Cardiac fibroblast (primary cell): ENCODE measurements around the gene SEMA4C.

ENCODE experiments used
- DNase-seq, 2 donors: peaks; one replicate each; pipeline versions ENCODE4 v3.0.0 to v3.0.0-alpha.2; 2010; ENCODE audit warnings: low read depth in 2 of 2
- H3K4me3 ChIP-seq, 2 donors: replicated peaks in 1 of 2; 1 replicate in 1 of 2; 2 replicates in 1 of 2; pipeline ENCODE4 v1.5.1; 2011; ENCODE audit warnings: low read depth in 2 of 2, low read length in 2 of 2, mild to moderate bottlenecking in 2 of 2, moderate library complexity in 1 of 2
- TF ChIP-seq, protein P1 (sequence below): IDR thresholded peaks from one replicate; pipeline ENCODE4 v1.5.1; 2011; ENCODE audit warnings: low read depth, mild to moderate bottlenecking, low read length, inconsistent platforms

Gene SEMA4C

DNA sequence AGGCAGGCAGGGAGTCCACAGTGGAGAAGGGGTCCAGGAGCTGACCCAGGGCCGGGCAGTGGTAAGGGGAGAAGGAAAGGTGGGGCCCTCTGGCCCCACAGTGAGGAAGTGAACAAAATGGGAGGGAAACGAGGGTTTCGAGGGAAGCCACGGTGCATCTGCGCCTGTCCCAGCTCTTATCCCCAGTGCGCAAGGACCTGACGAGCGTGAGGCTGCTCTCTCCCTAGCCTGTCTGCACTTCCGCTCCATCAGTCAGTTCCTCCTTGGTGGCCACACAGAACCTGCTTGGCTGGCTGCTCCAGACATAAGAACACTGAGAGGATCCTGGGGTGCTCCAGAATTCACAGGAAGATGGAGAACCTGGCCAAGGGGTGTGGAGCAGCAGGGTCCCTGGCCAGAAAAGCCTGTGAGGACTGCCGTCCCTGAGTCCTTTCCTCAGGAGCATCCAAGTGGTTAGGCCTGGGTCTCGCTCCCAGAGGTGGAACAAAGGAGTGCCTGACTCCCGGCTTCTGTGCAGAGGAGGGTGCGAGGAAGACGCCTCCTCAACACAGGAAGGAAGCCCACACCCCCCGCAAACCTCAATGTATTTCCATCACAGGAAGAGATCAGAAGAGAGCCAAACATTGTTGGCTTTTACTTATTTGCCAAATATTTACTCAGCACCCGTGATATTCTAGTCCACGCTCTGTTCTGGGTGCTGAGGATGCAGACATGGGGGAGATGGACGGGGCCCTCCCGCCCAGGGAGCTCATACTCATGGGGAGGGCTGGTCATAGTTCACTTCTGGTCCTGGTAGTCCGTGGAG, 43.7 kb upstream of the SEMA4C start:
- no peak for DNase-seq
- TF ChIP-seq, protein P1, sequence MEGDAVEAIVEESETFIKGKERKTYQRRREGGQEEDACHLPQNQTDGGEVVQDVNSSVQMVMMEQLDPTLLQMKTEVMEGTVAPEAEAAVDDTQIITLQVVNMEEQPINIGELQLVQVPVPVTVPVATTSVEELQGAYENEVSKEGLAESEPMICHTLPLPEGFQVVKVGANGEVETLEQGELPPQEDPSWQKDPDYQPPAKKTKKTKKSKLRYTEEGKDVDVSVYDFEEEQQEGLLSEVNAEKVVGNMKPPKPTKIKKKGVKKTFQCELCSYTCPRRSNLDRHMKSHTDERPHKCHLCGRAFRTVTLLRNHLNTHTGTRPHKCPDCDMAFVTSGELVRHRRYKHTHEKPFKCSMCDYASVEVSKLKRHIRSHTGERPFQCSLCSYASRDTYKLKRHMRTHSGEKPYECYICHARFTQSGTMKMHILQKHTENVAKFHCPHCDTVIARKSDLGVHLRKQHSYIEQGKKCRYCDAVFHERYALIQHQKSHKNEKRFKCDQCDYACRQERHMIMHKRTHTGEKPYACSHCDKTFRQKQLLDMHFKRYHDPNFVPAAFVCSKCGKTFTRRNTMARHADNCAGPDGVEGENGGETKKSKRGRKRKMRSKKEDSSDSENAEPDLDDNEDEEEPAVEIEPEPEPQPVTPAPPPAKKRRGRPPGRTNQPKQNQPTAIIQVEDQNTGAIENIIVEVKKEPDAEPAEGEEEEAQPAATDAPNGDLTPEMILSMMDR, result no peak
- H3K4me3 ChIP-seq, result no peak overlapping the region

DNA sequence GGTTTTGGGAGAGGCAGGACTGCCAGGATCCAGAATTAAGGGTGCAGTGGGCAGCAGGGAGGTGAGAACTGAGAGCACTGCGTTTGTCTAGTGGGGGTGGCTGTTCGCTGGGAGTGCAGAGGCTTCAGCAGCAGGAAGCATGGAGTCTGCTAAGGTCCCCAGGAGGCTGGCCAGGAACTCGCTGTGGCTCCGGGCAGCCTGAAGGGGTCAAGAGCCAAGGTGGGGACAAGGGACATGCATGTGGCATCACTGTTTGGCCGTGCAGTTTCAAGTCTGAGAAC, 43.2 kb upstream of the SEMA4C start:
- TF ChIP-seq, protein P1, result no peak
- DNase-seq, result no peak
- no peak overlapping the region for H3K4me3 ChIP-seq

DNA sequence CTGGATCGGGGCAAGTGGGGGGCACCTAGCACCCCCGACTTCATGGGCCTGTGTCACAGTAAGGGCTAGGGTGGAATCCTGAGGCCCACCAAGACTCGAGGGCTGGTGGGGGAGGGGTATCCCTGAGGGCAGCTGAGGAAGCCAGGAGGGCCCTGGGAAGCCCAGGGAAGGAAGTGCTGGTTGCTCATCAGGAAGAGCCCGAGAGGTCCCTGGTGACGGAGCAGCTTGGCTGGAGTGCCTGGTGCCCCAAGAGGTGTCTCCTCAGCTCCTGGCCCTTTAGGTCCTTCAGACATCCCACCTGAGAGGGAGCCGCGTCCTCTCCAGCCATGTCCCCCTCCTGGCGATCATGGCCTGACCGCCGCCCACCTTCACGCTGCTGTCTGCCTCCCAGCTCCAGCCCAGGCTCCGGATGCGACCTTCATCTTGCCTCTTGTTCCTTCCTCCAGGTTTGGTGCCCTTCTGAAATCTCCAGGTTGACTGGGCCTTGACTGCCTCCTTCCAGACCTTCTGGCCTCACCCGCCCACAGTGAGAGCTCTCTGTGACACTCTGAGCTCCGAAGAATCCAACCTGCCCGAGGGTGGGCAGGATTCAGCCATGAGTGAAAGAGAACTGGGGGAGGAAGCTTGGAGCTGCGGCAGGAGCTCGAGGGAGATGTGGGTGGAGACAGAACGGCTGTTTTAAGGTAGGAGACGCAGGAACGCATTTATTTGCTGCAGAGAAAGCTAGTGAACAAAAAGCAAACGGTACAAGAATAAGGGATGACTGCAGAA, 42.7 kb upstream of the SEMA4C start:
- TF ChIP-seq, protein P1, result no peak
- no peak for DNase-seq
- H3K4me3 ChIP-seq, result no peak overlapping the region

DNA sequence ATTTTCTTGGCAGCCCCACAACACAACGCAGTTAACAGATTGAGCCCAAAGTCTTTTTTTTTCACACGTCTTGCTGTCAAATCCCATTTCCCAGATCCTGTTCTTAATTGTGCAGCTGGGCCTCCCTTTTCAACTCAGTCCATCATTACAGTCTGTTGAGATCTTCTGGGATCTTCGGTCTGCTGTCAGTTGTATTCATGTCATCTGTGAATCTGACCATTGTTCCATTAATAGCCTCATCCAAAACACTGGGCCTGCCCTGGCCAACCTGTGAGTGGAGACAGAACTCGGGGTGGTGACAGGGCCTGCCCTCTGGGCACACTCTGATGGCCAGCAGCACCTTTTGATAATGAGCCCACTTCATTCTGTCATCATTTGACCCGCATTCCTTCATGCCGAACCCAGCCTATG, 39.7 kb upstream of the SEMA4C start:
- no peak overlapping the region for H3K4me3 ChIP-seq
- no peak for DNase-seq
- TF ChIP-seq, protein P1, result no peak

DNA sequence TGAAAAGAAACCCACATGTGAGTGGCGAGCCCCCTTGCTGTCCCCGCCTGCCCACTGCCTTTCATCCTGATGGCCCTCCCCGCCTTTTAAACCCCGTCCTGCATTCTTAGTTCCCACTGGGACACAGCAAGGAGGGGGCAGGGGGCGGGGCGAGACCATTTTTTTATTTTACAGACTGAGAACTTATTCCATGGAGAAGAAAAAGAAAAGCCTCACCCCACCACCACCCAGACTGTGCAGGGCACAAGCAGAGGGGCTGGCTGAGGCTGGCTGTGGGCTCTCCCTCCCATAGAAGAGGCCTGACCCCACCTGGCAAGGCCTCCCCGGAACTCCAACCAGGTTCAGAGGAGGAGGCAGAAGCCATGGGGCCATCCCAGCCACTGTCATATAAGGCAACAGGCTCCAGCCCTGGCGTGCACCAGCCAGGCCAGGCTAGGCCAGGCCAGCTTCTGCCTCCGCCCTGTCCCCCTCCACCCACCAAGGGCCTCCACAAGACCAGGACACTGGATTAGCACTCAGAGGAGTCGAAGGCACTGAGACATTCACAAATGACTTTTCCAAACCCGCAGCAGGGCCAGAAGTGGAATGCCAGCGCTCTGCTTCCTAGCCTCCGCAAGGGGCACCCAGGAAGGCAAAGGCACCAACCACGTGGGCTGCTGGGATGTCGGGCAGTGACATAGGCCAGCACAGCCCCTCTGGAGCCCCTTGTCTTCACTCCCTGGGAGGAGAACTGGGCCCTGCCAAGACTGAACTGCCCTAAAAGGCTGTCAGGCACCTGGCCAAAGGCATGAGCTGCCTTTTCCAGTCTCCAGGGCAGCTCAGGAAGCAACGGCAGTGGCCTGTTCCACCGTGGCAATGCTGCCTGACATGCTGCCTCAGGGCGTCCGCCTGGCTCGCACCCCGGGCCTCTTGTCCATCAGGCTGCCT, 37.5 kb upstream of the SEMA4C start:
- TF ChIP-seq, protein P1, result no peak
- peak; percentile 21 to 65 for DNase-seq
- no peak overlapping the region for H3K4me3 ChIP-seq

DNA sequence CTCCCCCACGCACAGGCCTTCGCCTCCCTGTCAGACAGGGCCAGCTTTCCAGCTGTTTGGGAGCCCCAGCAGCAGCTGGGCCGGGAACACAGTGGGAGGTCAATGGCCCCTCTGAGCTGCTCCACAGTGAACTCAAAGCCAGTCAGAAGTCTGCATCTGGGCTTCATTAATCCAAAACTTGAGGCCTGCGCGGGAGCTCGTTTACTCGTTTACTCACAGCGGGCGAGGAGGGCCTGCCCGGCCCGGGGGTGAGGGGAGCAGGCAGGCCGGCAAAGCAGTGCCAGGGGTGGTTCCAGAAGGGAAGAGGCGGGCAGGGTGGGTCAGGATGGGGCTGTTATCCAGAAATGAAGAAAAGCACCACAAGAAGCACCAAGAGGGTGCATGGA, 36.8 kb upstream of the SEMA4C start:
- DNase-seq, result no peak
- TF ChIP-seq, protein P1, result no peak
- no peak overlapping the region for H3K4me3 ChIP-seq
